Upper lobe of right lung (tissue), 1 donor: ENCODE data around the gene IMPDH2. TPM values are rescaled to one million over a fixed set of nuclear protein-coding genes. Genes with fewer than 3 reads are reported as not detected.

ENCODE experiments used
- ATAC-seq: fragments of 200-7000 bp; cut with Tn5 transposase; one replicate; pipeline ENCODE4 v1.9.1; 2020; ENCODE audit warnings: mild to moderate bottlenecking, moderate library complexity
- DNase-seq: peaks from one replicate; pipeline ENCODE4 v3.0.0-alpha.2; 2020
- H3K27ac ChIP-seq: fragments of 200-600 bp; one replicate; pipeline ENCODE4 v1.8.0; 2022
- H3K27me3 ChIP-seq: fragments of 200-600 bp; one replicate; pipeline ENCODE4 v1.8.0; 2022; ENCODE audit warnings: mild to moderate bottlenecking
- H3K36me3 ChIP-seq: fragments of 200-600 bp; one replicate; pipeline ENCODE4 v1.8.0; 2022
- H3K4me1 ChIP-seq: fragments of 200-600 bp; one replicate; pipeline ENCODE4 v1.8.0; 2022
- H3K4me3 ChIP-seq: fragments of 200-600 bp; one replicate; pipeline ENCODE4 v1.8.0; 2022; ENCODE audit warnings: mild to moderate bottlenecking
- H3K9me3 ChIP-seq: fragments of 200-600 bp; one replicate; pipeline ENCODE4 v1.8.0; 2022
- CTCF ChIP-seq: fragments of 200-600 bp; IDR thresholded peaks from one replicate; pipeline ENCODE4 v1.8.0; 2022; ENCODE audit warnings: antibody characterized with exemption
- intact Hi-C: fragments of 100-400 bp; cut with DNase I; formaldehyde crosslinking; loops from one replicate; pipeline ENCODE4 v1.11.0; 2022
- total RNA-seq: library from RNA; stranded (reverse); fragmentation: NEBNext Ultra II Directional; extraction: Animal tissue kit (Norgen Biotek cat#: 25700); gene quantifications from one replicate; pipeline ENCODE4 v1.2.1, GENCODE V29; 2021
- donor health status: DM: no; HTN: yes; CAD: no; lungs with severe emphysema.

IMPDH2 gene
- total RNA-seq, 1 donor from 2014 or later: 107 TPM

GRCh38 chr3:49007068-49007770 is 22.0 kb downstream of the IMPDH2 start, which contains the start of gene WDR6:
Gene WDR6, plus strand, starts transcription at chr3:49007391. Its CDS starts 41 bp downstream, at chr3:49007432.
- intact Hi-C loops: no loop called here
- peaks cover 20% of the 10 kb centered on the region for H3K4me1 ChIP-seq

GRCh38 chr3:49006408-49007067 is 22.7 kb downstream of the IMPDH2 start:
- H3K4me1 ChIP-seq: peaks cover 20% of the 10 kb centered on the region
- ATAC-seq (peak; percentile 1), DNase-seq (peak; percentile 76)
- H3K27me3 ChIP-seq: no peaks in the 10 kb centered on the region
- H3K27ac ChIP-seq: peak overlapping the region; percentile 89
- intact Hi-C loops: no loop called here
- no peaks in the 10 kb centered on the region for H3K36me3 ChIP-seq
- no peaks in the 10 kb centered on the region for H3K9me3 ChIP-seq
- TF ChIP-seq CTCF: no peak
- H3K4me3 ChIP-seq: peak overlapping the region; percentile 67

More at GRCh38 chr3:49007068-49007770, 22.0 kb downstream of the IMPDH2 start, which contains the start of gene WDR6:
- no peaks in the 10 kb centered on the region for H3K27me3 ChIP-seq
- peak within 1 kb of the TSS; percentile 89 for H3K27ac ChIP-seq
- no peaks in the 10 kb centered on the region for H3K36me3 ChIP-seq
- no peaks in the 10 kb centered on the region for H3K9me3 ChIP-seq
- TF ChIP-seq CTCF: peak; percentile 40
- ATAC-seq (peak; percentile 94), DNase-seq (peak; percentile 99)
- H3K4me3 ChIP-seq: peak within 1 kb of the TSS; percentile 67

- H3K27ac ChIP-seq: peak overlapping the region; percentile 89
Measured at GRCh38 chr3:49005998-49006397, 23.2 kb downstream of the IMPDH2 start.

GRCh38 chr3:49005303-49005680 is 23.9 kb downstream of the IMPDH2 start:
- no peak overlapping the region for H3K27ac ChIP-seq
- no peaks in the 10 kb centered on the region for H3K27me3 ChIP-seq
- intact Hi-C loops: no loop called here

More at GRCh38 chr3:49005998-49006397, 23.2 kb downstream of the IMPDH2 start:
- DNase-seq (no peak), ATAC-seq (no peak)
- intact Hi-C loops: no loop called here
- no peaks in the 10 kb centered on the region for H3K36me3 ChIP-seq
- peak overlapping the region; percentile 67 for H3K4me3 ChIP-seq
- peaks cover 20% of the 10 kb centered on the region for H3K4me1 ChIP-seq
- no peaks in the 10 kb centered on the region for H3K9me3 ChIP-seq
- TF ChIP-seq CTCF: no peak
- H3K27me3 ChIP-seq: no peaks in the 10 kb centered on the region

More at GRCh38 chr3:49005303-49005680, 23.9 kb downstream of the IMPDH2 start:
- H3K4me1 ChIP-seq: peaks cover 20% of the 10 kb centered on the region
- no peaks in the 10 kb centered on the region for H3K36me3 ChIP-seq
- ATAC-seq: no peak
- no peaks in the 10 kb centered on the region for H3K9me3 ChIP-seq
- no peak for TF ChIP-seq CTCF
- no peak for DNase-seq
- no peak overlapping the region for H3K4me3 ChIP-seq
